ENCODE data around the gene STARD3NL.

DNA sequence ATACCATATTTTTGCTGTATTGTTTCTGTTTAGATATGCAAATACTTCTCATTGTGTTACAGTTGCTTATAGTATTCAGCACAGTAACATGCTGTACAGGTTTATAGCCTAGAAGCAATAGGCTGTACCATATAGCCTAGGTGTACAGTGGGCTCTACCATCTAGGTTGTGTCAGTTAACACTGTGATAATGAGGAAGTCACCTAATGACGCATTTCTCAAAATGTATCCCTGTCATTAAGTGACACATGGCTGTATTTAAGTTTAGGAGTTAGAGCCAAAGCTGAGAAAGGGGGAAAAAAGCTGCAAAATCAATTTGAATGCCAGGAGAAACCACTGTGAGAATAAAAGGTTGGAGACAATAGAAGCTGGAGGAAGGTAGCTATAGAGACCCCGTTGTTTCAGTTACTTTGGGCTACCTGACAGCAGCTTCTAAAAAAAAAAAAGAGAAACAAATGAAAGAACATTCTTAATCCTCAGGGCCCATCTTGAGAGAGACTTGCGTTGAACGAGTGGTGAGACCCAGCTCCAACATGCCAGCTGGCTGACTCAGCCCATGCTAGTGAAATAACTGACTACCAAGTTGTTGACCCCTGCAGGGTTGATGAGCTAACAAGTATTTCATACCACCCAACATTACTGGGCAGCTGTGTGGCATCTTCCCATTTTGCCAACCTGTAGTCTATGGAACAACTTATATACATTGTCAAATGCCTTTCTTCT, 8.7 kb downstream of the STARD3NL start:
- TF ChIP-seq ZNF138 (CRISPR knock-in tag; conservative IDR thresholded peaks at IDR 0.05) (no peak), SP1 (CRISPR knock-in tag; conservative IDR thresholded peaks at IDR 0.05) (no peak), NFYB (CRISPR knock-in tag; conservative IDR thresholded peaks at IDR 0.05; ENCODE audit: low read depth) (no peak), ETV6 (CRISPR knock-in tag; IDR thresholded peaks at IDR 0.05) (no peak)
- TF ChIP-seq, protein P1, sequence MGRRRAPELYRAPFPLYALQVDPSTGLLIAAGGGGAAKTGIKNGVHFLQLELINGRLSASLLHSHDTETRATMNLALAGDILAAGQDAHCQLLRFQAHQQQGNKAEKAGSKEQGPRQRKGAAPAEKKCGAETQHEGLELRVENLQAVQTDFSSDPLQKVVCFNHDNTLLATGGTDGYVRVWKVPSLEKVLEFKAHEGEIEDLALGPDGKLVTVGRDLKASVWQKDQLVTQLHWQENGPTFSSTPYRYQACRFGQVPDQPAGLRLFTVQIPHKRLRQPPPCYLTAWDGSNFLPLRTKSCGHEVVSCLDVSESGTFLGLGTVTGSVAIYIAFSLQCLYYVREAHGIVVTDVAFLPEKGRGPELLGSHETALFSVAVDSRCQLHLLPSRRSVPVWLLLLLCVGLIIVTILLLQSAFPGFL (CRISPR knock-in tag; IDR thresholded peaks at IDR 0.05; ENCODE audit: borderline replicate concordance): no peak
